Measurements from ENCODE around the gene SPDYE1.
A peak's percentile ranks its signal among the peaks of the same experiment; 100 is the strongest.
"Not testable (repeated sequence)": the region's sequence is repeated elsewhere in the genome, so short reads cannot be mapped to it uniquely, and the experiment has no call there.

The SPDYE1 gene

GRCh38 chr7:43992896-43993295 lies 4.8 kb upstream of the SPDYE1 start:
- DNase-seq (ENCODE audit: low spot score) = not testable (repeated sequence)

DNA sequence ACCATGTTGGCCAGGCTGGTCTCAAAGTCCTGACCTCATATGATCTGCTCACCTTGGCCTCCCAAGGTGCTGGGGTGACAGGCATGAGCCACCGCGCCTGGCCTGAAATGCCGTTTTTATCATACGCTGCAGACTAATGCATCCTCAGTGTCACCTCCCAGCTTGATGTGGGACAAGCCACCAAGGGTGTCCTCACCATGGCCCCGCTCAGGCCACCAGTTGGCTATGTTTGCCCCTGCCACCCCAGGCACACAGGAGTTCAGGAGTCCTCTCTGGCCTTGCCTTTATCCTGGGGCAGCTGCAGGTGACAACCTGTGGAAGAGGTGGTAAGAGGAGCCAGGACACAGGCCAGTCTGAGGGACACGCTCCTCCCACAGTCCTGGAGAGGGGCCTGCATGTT lies 3.0 kb upstream of the SPDYE1 start:
- DNase-seq (ENCODE audit: low spot score) = not testable (repeated sequence)

DNA sequence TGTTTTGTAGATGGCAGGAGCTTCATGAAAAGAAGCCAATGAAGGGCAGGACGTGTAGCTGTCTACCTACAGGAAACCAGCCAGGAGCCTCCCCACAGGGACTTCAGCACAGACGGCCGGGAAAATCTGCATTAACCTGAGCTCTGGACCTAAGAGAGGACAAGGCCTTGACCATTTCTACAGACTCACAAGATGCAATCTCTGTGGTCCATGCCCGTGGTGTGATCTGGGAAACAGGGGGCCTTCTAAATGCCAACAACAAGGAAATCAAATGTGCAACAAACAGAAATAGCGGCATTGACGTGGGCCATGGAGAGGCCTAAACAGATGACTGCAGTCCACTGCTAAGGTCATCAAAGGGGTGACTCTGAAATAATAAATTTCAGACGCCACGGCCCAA lies 14.4 kb downstream of the SPDYE1 start:
- not testable (repeated sequence) for DNase-seq (ENCODE audit: low spot score)

- DNase-seq (ENCODE audit: low spot score) = not testable (repeated sequence)
These were observed 17.4 kb downstream of the SPDYE1 start for GRCh38 chr7:44015090-44015489.

DNA sequence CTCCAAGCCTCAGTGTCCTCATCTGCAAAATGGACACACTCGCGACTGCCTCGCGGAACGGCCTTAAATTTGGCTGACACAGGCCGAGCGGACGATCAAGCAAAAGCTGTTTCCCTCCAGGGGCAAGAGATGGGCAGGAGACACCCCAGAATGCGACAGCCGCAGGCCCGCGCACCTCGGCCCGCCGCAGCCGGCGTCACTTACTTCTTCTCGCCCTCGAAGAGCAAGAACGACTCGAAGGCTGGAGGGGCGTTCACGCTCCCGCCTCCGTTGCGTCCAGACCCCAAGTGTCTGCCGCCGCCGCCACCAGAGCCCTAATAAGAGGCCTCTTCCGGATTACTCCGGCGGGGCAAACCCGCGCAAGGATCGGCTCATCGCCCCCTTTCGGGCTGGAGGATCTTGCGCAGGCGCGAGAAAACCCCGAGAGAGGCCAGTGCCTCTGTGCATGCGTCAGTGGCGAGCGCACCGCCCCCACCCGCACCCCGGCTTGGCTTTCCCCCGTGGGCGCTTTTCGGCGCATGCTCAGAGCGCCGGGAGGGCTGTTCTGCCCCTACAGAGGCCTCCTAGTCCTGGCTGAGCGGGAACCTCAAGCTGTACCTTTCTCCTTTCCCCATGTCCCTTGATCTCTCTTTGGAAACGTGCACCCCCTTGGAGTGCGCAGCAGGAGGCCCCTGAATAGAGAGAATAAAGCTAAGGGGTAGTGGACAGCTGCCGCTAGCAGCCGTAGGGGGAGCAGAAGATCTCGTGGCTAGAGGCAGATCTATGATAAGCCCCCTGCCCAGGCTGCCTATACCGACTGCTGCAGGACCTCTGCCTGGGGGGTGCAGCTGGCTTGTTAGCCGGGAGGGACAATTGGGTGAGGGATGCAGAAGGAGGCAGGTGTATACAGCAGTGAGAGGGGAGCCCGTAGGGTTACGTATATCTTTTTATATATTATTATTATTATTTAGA lies 21.4 kb downstream of the SPDYE1 start:
- peak; percentile 94 for DNase-seq (ENCODE audit: low spot score)

GRCh38 chr7:44019825-44020224 lies 22.1 kb downstream of the SPDYE1 start:
- not testable (repeated sequence) for DNase-seq (ENCODE audit: low spot score)

DNA sequence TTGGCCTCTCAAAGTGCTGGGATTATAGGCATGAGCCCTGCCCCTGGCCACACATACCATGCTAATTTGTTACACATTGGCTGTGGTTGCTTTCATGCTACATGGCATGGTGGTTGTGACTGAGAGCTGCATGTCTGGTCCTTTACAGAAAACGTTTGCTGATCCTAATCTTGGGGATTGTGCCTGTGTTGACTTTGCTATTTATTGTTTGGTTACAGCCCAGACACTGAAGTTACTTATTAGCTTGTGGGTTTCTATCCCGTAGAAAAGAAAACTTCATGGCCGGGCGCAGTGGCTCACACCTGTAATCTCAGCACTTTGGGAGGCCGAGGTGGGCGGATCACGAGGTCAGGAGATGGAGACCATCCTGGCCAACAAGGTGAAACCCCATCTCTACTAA lies 24.4 kb downstream of the SPDYE1 start:
- not testable (repeated sequence) for DNase-seq (ENCODE audit: low spot score)

DNA sequence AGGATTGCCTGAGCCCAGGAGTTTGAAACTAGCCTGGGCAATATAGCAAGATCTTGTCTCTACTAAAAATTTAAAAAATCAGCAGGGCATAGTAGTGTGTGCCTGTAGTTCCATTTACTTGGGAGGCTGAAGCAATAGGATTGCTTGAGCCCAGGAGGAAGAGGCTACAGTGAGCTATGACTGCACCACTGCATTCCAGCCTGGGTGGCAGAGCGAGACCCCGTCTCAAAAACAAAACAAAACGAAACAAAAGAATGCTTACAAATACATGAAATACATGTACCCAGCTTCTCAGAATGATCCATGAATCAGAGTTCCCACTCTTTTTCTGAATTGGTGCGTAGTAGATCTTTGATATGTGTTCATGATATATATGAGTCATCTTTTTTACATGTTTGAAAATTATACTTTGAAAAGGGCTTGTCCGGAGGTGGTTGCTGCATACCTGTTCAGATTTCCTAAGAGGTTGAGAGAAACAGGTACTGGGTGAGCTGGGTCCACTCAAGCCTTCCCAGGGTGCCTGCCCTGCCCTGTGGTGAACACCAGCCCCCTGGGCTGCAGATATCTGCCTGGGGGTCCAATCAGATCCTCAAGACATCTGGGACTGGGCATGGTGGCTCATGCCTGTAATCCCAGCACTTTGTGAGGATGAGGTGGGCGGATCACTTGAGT lies 25.2 kb downstream of the SPDYE1 start:
- not testable (repeated sequence) for DNase-seq (ENCODE audit: low spot score)

DNA sequence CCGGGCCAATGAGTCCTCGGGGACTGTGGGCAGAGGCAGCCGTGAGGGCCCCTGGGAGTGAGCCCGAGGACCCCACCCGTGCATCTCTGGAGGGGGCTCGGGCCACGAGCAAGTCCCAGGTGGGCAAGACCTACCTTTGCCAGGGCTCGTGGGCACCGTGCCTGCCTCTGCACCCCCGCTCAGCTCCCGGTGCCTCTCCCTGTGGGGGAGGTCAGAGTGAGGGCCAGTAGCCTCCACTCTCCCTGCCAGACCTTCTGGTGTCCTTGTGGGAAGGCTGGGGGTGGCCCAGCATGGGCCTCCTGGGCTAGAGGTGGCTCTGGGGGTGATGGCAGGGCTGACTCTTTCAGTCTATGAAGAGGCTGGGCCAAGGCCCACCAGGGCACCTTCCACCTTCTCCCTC lies 31.7 kb downstream of the SPDYE1 start:
- not testable (repeated sequence) for DNase-seq (ENCODE audit: low spot score)

GRCh38 chr7:44030029-44030428 lies 32.3 kb downstream of the SPDYE1 start:
- not testable (repeated sequence) for DNase-seq (ENCODE audit: low spot score)

- DNase-seq (ENCODE audit: low spot score) = not testable (repeated sequence)
These were observed 33.6 kb downstream of the SPDYE1 start for GRCh38 chr7:44031319-44031718.

DNA sequence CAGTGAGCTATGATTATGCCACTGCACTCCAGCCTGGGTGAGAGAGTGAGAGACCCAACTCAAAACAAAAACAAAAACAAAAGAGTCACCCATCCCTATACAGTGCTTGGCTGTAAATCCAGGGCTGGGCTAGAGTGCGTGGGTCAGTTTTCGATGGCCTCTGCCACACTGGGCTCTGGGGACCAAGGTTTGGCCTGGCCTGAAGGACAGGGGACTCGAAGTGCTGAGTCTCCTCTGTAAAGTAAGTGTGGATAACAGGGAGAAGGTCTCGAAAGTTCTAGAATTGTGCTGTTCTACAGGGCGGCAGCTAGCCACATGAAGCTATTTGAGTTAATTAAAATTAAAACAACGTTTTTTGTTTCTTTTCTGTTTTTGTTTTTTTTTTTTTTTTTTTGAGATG lies 34.3 kb downstream of the SPDYE1 start:
- DNase-seq (ENCODE audit: low spot score) = not testable (repeated sequence)

GRCh38 chr7:44033971-44034844 lies 36.5 kb downstream of the SPDYE1 start:
- not testable (repeated sequence) for DNase-seq (ENCODE audit: low spot score)

DNA sequence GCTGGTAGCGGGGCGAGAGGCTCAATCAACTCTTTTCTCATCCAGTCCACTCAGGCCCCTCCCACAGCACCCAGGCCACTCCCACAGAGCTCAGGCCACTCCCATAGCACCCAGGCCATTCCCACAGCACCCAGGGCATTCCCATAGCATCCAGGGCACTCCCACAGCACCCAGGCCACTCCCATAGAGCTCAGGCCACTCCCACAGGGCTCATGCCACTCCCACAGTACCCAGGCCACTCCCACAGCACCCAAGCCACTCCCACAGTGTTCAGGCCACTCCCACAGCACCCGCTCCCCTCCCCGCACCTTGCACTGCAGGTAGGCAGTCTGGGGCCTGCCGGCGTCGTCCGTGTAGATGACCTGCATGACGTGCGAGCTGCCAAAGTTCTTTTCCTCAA lies 38.7 kb downstream of the SPDYE1 start:
- DNase-seq (ENCODE audit: low spot score) = not testable (repeated sequence)

DNA sequence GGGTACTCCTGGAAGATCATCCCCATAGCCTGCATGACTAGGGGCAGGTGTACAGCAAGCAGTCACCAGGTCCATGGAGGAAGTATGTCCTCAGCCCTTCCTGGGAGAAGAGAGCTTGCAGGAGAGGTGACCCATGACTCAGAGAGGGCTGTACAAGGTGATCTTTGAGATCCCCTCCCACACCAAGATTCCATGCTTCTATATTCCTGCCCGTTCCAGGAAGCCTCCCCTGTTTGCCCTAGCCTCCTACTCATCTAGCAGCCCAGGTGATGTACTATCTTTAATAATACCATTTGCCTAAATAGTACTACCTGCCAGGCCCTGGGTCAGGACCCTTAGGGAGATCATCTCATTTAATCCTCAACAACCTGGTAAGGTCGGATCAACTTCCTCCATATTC lies 40.3 kb downstream of the SPDYE1 start:
- not testable (repeated sequence) for DNase-seq (ENCODE audit: low spot score)

DNA sequence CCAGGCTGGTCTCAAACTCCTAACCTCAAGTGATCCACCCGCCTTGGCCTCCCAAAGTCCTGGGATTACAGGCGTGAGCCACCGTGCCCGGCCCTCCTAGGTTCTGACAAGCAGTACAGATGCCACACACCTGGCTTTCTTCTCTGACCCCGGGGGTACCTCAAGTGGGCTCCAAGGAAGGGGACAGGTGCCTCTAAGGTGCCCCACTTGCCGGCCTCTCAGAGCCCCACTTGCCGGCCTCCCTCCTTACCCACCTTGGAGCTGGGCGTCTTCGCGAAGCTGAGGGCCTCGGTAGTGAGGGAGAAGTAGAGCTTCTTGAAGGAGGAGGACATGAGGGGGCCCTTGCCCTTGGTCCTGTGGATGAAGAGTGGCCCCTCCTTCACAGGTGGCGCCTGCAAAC lies 40.9 kb downstream of the SPDYE1 start:
- DNase-seq (ENCODE audit: low spot score) = not testable (repeated sequence)

- peak; percentile 56 for DNase-seq (ENCODE audit: low spot score)
These were observed 41.4 kb downstream of the SPDYE1 start for GRCh38 chr7:44038961-44039558.

GRCh38 chr7:44039800-44040492 lies 42.2 kb downstream of the SPDYE1 start:
- not testable (repeated sequence) for DNase-seq (ENCODE audit: low spot score)

GRCh38 chr7:44040493-44040891 lies 42.8 kb downstream of the SPDYE1 start:
- not testable (repeated sequence) for DNase-seq (ENCODE audit: low spot score)

DNA sequence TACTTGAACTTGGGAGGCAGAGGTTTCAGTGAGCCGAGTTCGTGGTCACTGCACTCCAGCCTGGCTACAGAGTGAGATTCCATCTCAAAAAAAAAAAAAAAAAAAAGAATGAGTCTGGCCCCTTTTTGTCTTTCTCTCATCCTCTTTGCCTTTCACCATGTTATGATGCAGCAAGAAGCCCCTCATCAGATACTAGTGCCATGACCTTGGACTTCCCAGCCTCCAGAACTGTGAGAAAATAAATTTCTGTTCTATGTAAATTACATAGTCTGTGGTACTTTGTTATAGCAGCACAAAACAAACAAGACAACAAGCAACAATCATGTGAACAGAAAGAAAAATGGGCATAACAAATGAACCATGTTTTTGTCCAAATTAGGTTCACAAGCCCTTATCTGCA lies 44.5 kb downstream of the SPDYE1 start:
- no peak for DNase-seq (ENCODE audit: low spot score)

GRCh38 chr7:44043902-44044301 lies 46.2 kb downstream of the SPDYE1 start:
- no peak for DNase-seq (ENCODE audit: low spot score)

Data from iPS-NIHi11 (cell line).